ENCODE measurements around the gene LRRC4C. TPM values are rescaled to one million over a fixed set of nuclear protein-coding genes. Genes with fewer than 3 reads are reported as not detected.

Gene LRRC4C
- total RNA-seq, 1 donor from 2014 or later, result 1.5 TPM

- no peak for TF ChIP-seq CTCF (IDR thresholded peaks at IDR 0.05; ENCODE audit: insufficient read depth, low read length, poor library complexity, severe bottlenecking)
- no peak for DNase-seq (ENCODE audit: low read depth)
- Histone ChIP-seq H3K4me3 (ENCODE audit: low read depth, low read length) (no peak overlapping the region), H3K36me3 (ENCODE audit: control insufficient read depth, insufficient read depth, low read length) (no peaks in the 10 kb centered on the region), H3K27me3 (ENCODE audit: control insufficient read depth, insufficient read depth, low read length) (no peaks in the 10 kb centered on the region)
Observed at GRCh38 chr11:41351825-41352224, 107.6 kb downstream of the LRRC4C start.

GRCh38 chr11:41346042-41346441 lies 113.4 kb downstream of the LRRC4C start:
- no peak for DNase-seq (ENCODE audit: low read depth)
- H3K36me3 ChIP-seq (ENCODE audit: control insufficient read depth, insufficient read depth, low read length), result no peaks in the 10 kb centered on the region
- H3K4me3 ChIP-seq (ENCODE audit: low read depth, low read length), result no peak overlapping the region
- no peak for TF ChIP-seq CTCF (IDR thresholded peaks at IDR 0.05; ENCODE audit: insufficient read depth, low read length, poor library complexity, severe bottlenecking)
- no peaks in the 10 kb centered on the region for H3K27me3 ChIP-seq (ENCODE audit: control insufficient read depth, insufficient read depth, low read length)

GRCh38 chr11:41334007-41334933 lies 125.2 kb downstream of the LRRC4C start:
- H3K36me3 ChIP-seq (ENCODE audit: control insufficient read depth, insufficient read depth, low read length), result no peaks in the 10 kb centered on the region
- DNase-seq (ENCODE audit: low read depth), result no peak
- no peak overlapping the region for H3K4me3 ChIP-seq (ENCODE audit: low read depth, low read length)
- no peaks in the 10 kb centered on the region for H3K27me3 ChIP-seq (ENCODE audit: control insufficient read depth, insufficient read depth, low read length)
- TF ChIP-seq CTCF (IDR thresholded peaks at IDR 0.05; ENCODE audit: insufficient read depth, low read length, poor library complexity, severe bottlenecking), result no peak

GRCh38 chr11:41333357-41333756 lies 126.1 kb downstream of the LRRC4C start:
- no peak for DNase-seq (ENCODE audit: low read depth)
- no peak for TF ChIP-seq CTCF (IDR thresholded peaks at IDR 0.05; ENCODE audit: insufficient read depth, low read length, poor library complexity, severe bottlenecking)
- Histone ChIP-seq H3K27me3 (ENCODE audit: control insufficient read depth, insufficient read depth, low read length) (no peaks in the 10 kb centered on the region), H3K36me3 (ENCODE audit: control insufficient read depth, insufficient read depth, low read length) (no peaks in the 10 kb centered on the region), H3K4me3 (ENCODE audit: low read depth, low read length) (no peak overlapping the region)

- no peak for DNase-seq (ENCODE audit: low read depth)
- TF ChIP-seq CTCF (IDR thresholded peaks at IDR 0.05; ENCODE audit: insufficient read depth, low read length, poor library complexity, severe bottlenecking), result no peak
- H3K36me3 ChIP-seq (ENCODE audit: control insufficient read depth, insufficient read depth, low read length), result no peaks in the 10 kb centered on the region
- H3K4me3 ChIP-seq (ENCODE audit: low read depth, low read length), result no peak overlapping the region
- no peaks in the 10 kb centered on the region for H3K27me3 ChIP-seq (ENCODE audit: control insufficient read depth, insufficient read depth, low read length)
Observed at GRCh38 chr11:41328324-41328723, 131.1 kb downstream of the LRRC4C start.

Measured in kidney epithelial cell (primary cell).